Gastroesophageal sphincter (tissue), 3 donors: Measurements from ENCODE around the gene ACTL8.

ENCODE experiments used
- CTCF ChIP-seq, 4 experiments: fragments of 200-600 bp in 2 of 4; fragments of 450-650 bp in 2 of 4; sonication (generic) in 1 of 4; IDR thresholded peaks; one replicate each; pipeline ENCODE4 v1.5.1; 2017 to 2019; ENCODE audit warnings: antibody characterized with exemption in 4 of 4, mild to moderate bottlenecking in 2 of 4, moderate library complexity in 2 of 4
- EP300 ChIP-seq: sonication (generic); formaldehyde crosslinking; IDR thresholded peaks from one replicate; pipeline ENCODE4 v1.6.1; 2017; ENCODE audit warnings: antibody characterized with exemption, mild to moderate bottlenecking
- POLR2A ChIP-seq, 2 donors: fragments of 450-650 bp; IDR thresholded peaks; one replicate each; pipeline ENCODE4 v1.6.1; 2017; ENCODE audit warnings: antibody characterized with exemption in 2 of 2, mild to moderate bottlenecking in 2 of 2, moderate library complexity in 1 of 2
- POLR2AphosphoS5 ChIP-seq: sonication (generic); formaldehyde crosslinking; IDR thresholded peaks from one replicate; pipeline ENCODE4 v1.6.1; 2017; ENCODE audit warnings: antibody characterized with exemption

GRCh38 chr1:17792421-17792820, 37.3 kb downstream of the ACTL8 start:
- no peak for TF ChIP-seq POLR2AphosphoS5
- TF ChIP-seq CTCF (IDR thresholded peaks at IDR 0.05): no peak
- no peak for TF ChIP-seq EP300
- TF ChIP-seq POLR2A (IDR thresholded peaks at IDR 0.05): no peak
